Endothelial cell (in vitro differentiated cells): ENCODE measurements around the gene KCNH2. TPM values are rescaled to one million over a fixed set of nuclear protein-coding genes. Genes with fewer than 3 reads are reported as not detected.

Source experiments
- DNase-seq: peaks from one replicate; pipeline ENCODE4 v3.0.0; 2021; ENCODE audit warnings: low spot score
- H3K27ac Mint-ChIP-seq: one replicate; pipeline ENCODE4 v1.8.0; 2021; ENCODE audit warnings: mixed read lengths, inconsistent platforms; ENCODE audit not compliant: unreplicated experiment
- H3K27me3 Mint-ChIP-seq: one replicate; pipeline ENCODE4 v1.8.0; 2021; ENCODE audit warnings: mild to moderate bottlenecking, moderate library complexity, mixed read lengths, inconsistent platforms; ENCODE audit not compliant: unreplicated experiment
- H3K36me3 Mint-ChIP-seq: one replicate; pipeline ENCODE4 v1.8.0; 2021; ENCODE audit warnings: mild to moderate bottlenecking, low read depth, mixed read lengths, inconsistent platforms; ENCODE audit not compliant: unreplicated experiment
- H3K4me1 Mint-ChIP-seq: one replicate; pipeline ENCODE4 v1.8.0; 2021; ENCODE audit warnings: mild to moderate bottlenecking, mixed read lengths, inconsistent platforms; ENCODE audit not compliant: unreplicated experiment
- H3K4me3 Mint-ChIP-seq: one replicate; pipeline ENCODE4 v1.8.0; 2021; ENCODE audit warnings: mild to moderate bottlenecking, mixed read lengths, inconsistent platforms; ENCODE audit not compliant: unreplicated experiment
- H3K9me3 Mint-ChIP-seq: one replicate; pipeline ENCODE4 v1.8.0; 2021; ENCODE audit warnings: mixed read lengths, inconsistent platforms; ENCODE audit not compliant: unreplicated experiment
- total RNA-seq: library from RNA; stranded (reverse); fragmentation: NEBNext Ultra II Directional; extraction: Animal tissue kit (Norgen Biotek cat#: 25700); gene quantifications from one replicate; pipeline ENCODE4 v1.2.1, GENCODE V29; 2021; ENCODE audit not compliant: unreplicated experiment
- TF ChIP-seq, protein P1 (sequence below): fragments of 200-600 bp; sonication (generic); IDR thresholded peaks from one replicate; pipeline ENCODE4 v1.5.0; 2021; ENCODE audit warnings: antibody characterized with exemption; ENCODE audit not compliant: unreplicated experiment

KCNH2 gene
- total RNA-seq, 1 donor from 2014 or later: 3.4 TPM

DNA sequence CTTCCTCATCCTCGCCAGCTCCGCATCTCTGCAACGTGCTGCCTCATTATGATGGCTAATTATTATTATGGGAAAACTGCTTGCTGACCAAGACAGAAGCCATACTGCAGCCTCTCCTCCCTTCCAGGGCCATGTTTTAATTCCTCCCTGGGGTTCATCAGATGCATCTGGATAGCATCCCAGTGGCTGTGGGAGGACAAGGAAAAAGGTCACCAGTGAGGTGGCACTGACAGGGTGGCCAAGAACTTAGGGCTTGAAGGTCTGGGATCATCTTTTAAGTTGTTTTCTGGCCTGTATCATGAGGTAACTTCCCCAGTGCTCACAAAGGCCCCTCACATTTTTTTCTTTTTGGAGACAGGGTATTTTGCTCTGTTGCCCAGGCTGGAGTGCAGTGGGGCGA lies 39.6 kb downstream of the KCNH2 start:
- DNase-seq: no peak
- no peak overlapping the region for H3K4me3 Mint-ChIP-seq
- H3K27ac Mint-ChIP-seq: no peak overlapping the region
- TF ChIP-seq, protein P1, sequence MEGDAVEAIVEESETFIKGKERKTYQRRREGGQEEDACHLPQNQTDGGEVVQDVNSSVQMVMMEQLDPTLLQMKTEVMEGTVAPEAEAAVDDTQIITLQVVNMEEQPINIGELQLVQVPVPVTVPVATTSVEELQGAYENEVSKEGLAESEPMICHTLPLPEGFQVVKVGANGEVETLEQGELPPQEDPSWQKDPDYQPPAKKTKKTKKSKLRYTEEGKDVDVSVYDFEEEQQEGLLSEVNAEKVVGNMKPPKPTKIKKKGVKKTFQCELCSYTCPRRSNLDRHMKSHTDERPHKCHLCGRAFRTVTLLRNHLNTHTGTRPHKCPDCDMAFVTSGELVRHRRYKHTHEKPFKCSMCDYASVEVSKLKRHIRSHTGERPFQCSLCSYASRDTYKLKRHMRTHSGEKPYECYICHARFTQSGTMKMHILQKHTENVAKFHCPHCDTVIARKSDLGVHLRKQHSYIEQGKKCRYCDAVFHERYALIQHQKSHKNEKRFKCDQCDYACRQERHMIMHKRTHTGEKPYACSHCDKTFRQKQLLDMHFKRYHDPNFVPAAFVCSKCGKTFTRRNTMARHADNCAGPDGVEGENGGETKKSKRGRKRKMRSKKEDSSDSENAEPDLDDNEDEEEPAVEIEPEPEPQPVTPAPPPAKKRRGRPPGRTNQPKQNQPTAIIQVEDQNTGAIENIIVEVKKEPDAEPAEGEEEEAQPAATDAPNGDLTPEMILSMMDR: no peak
- no peaks in the 10 kb centered on the region for H3K9me3 Mint-ChIP-seq
- no peaks in the 10 kb centered on the region for H3K36me3 Mint-ChIP-seq
- H3K27me3 Mint-ChIP-seq: peaks cover 1% of the 10 kb centered on the region
- H3K4me1 Mint-ChIP-seq: no peaks in the 10 kb centered on the region

GRCh38 chr7:150937848-150938561 lies 40.1 kb downstream of the KCNH2 start:
- Mint-ChIP-seq H3K36me3 (no peaks in the 10 kb centered on the region), H3K4me3 (no peak overlapping the region), H3K27me3 (peaks cover 1% of the 10 kb centered on the region), H3K9me3 (no peaks in the 10 kb centered on the region), H3K27ac (no peak overlapping the region), H3K4me1 (no peaks in the 10 kb centered on the region)
- DNase-seq: no peak
- TF ChIP-seq, protein P1: no peak

DNA sequence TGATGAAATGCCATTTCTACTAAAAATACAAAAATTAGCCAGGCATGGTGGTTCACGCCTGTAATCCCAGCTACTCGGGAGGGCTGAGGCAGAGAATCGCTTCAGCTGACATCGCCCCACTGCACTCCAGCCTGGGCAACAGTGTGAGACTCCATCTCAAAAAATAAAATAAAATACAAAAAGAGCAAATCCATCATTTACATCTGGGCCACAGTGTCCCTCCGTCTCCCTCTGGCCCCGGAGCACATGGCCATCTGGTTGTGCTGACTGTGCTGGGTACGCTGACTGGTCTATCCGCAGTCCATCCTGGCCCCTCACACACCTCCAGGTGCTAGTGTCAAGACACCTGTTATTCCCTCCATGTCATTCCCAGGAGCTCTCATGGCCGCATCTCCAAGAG lies 42.1 kb downstream of the KCNH2 start:
- DNase-seq: no peak
- TF ChIP-seq, protein P1: no peak
- H3K9me3 Mint-ChIP-seq: no peaks in the 10 kb centered on the region
- peaks cover 1% of the 10 kb centered on the region for H3K27me3 Mint-ChIP-seq
- no peak overlapping the region for H3K27ac Mint-ChIP-seq
- no peaks in the 10 kb centered on the region for H3K36me3 Mint-ChIP-seq
- no peak overlapping the region for H3K4me3 Mint-ChIP-seq
- H3K4me1 Mint-ChIP-seq: no peaks in the 10 kb centered on the region

- no peaks in the 10 kb centered on the region for H3K9me3 Mint-ChIP-seq
- H3K4me1 Mint-ChIP-seq: no peaks in the 10 kb centered on the region
- H3K27ac Mint-ChIP-seq: no peak overlapping the region
- H3K27me3 Mint-ChIP-seq: peaks cover 1% of the 10 kb centered on the region
- no peaks in the 10 kb centered on the region for H3K36me3 Mint-ChIP-seq
- no peak overlapping the region for H3K4me3 Mint-ChIP-seq
- no peak for DNase-seq
- TF ChIP-seq, protein P1: no peak
Observed at GRCh38 chr7:150935149-150935548, 43.0 kb downstream of the KCNH2 start.

DNA sequence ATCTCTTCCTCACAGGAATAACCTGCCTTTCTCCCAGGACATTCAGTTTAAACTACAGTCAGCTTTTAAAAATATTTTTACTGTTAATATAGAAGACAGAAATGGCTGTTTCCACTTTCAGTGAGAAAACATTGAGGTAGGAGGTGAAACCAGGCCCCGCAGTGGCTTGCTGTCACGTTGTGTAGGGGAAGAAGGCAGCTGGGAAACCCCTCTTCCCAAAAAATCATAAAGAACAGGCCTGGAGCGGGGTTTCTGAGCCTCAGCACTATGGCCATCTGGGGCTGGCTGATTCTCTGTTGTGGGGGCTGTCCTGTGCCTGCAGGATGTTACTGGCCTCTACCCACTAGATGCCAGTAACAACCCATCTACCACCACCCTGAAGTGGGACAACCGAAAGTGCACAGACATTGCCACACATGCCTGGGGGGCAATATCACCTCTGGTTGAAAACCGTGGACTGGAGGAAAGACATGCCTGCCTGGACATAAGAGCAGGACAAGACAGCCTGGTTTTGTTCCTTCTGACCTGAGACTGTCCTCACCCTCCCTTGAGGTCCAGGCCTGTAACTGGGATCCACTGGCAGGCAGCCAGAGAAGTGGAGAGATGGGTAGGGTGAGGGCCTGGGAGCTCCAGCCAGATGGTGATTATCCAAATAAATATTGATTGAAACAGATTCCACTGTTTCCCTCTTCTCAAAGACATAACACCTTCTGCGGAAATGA lies 43.9 kb downstream of the KCNH2 start:
- Mint-ChIP-seq H3K4me1 (no peaks in the 10 kb centered on the region), H3K9me3 (no peaks in the 10 kb centered on the region), H3K27ac (no peak overlapping the region), H3K36me3 (no peaks in the 10 kb centered on the region), H3K27me3 (peaks cover under 1% of the 10 kb centered on the region), H3K4me3 (no peak overlapping the region)
- TF ChIP-seq, protein P1: no peak
- no peak for DNase-seq
